Colonic mucosa (tissue), 4 donors: ENCODE measurements around the gene ROMO1. TPM values are rescaled to one million over a fixed set of nuclear protein-coding genes. Genes with fewer than 3 reads are reported as not detected.
"Not testable (repeated sequence)": the region's sequence is repeated elsewhere in the genome, so short reads cannot be mapped to it uniquely, and the experiment has no call there.

ENCODE experiments used
- DNase-seq: peaks from one replicate; pipeline ENCODE4 v3.0.0-alpha.2; 2020
- H3K27ac ChIP-seq: fragments of 200-600 bp; one replicate; pipeline ENCODE4 v1.8.0; 2021
- H3K27me3 ChIP-seq: fragments of 200-600 bp; one replicate; pipeline ENCODE4 v1.8.0; 2021
- H3K36me3 ChIP-seq: fragments of 200-600 bp; one replicate; pipeline ENCODE4 v1.8.0; 2021
- H3K4me1 ChIP-seq: fragments of 200-600 bp; one replicate; pipeline ENCODE4 v1.8.0; 2021; ENCODE audit warnings: mild to moderate bottlenecking
- H3K4me3 ChIP-seq: fragments of 200-600 bp; one replicate; pipeline ENCODE4 v1.8.0; 2021
- H3K9ac ChIP-seq, 2 donors: one replicate each; pipeline ENCODE4 v1.7.0; 2013; ENCODE audit warnings: control low read depth in 2 of 2, low read depth in 2 of 2, low read length in 2 of 2
- H3K9me3 ChIP-seq: fragments of 200-600 bp; one replicate; pipeline ENCODE4 v1.8.0; 2021
- intact Hi-C: fragments of 100-400 bp; cut with DNase I; formaldehyde crosslinking; loops from one replicate; pipeline ENCODE4 v1.14.1; 2022
- total RNA-seq, 2 donors: library from RNA; stranded (reverse); fragmentation: NEBNext Ultra II Directional in 1 of 2; extraction: Animal tissue kit (Norgen Biotek cat#: 25700) in 1 of 2; gene quantifications; one replicate each; pipeline ENCODE4 v1.2.1, GENCODE V29; 2021
- TF ChIP-seq, protein P1 (sequence below): fragments of 200-600 bp; IDR thresholded peaks from one replicate; pipeline ENCODE4 v1.8.0; 2022; ENCODE audit warnings: antibody characterized with exemption, mild to moderate bottlenecking
- donor health status: healthy.
- donor health status: DM: no; HTN: no; CAD: no.
- donor health status: DM: no; HTN: no; CAD: no.

The ROMO1 gene
- total RNA-seq, 2 donors from 2014 or later: 189 to 268 TPM

DNA sequence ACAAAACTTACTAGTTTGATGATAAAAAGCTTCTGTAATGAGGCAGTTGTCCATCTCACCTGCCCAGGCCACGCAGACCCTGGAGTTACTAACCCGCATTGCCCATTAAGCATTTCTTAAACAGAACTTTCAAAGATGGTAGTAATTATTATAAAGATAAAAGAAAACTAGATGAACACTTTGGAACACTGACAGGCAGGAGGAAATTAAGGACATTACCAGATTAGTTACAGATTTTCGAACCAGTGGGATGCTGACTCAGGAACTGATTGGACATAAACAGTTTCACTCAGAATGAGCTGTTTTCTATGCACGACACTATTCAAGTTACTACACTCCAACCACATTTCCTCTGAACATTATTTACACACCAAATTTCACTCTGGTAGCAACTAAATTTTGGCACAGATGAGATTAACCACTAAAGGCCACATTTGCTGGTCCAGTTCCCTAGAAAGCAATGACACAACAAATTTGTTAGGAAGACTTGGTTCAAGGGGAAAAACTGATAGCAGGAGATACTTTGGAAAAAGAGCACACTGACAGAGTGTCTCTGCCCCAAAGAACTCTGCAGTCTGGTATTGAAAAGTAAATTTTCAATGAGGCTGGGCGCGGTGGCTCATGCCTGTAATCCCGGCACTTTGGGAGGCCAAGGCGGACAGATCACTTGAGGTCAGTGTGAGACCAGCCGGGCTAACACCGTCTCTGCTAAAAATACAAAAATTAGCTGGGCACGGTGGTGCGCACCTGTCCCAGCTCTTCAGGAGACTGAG lies 3.0 kb downstream of the ROMO1 start:
- H3K36me3 ChIP-seq: peaks cover 28% of the 10 kb centered on the region
- H3K27ac ChIP-seq: no peak overlapping the region
- DNase-seq: no peak
- no peak overlapping the region for H3K9ac ChIP-seq
- no peaks in the 10 kb centered on the region for H3K9me3 ChIP-seq
- intact Hi-C loops: loop anchor here (10.0 kb wide), 1 partner anchor 237 kb away; no protein-coding TSS in a partner anchor
- no peaks in the 10 kb centered on the region for H3K27me3 ChIP-seq
- no peaks in the 10 kb centered on the region for H3K4me1 ChIP-seq
- H3K4me3 ChIP-seq: no peak overlapping the region
- TF ChIP-seq, protein P1, sequence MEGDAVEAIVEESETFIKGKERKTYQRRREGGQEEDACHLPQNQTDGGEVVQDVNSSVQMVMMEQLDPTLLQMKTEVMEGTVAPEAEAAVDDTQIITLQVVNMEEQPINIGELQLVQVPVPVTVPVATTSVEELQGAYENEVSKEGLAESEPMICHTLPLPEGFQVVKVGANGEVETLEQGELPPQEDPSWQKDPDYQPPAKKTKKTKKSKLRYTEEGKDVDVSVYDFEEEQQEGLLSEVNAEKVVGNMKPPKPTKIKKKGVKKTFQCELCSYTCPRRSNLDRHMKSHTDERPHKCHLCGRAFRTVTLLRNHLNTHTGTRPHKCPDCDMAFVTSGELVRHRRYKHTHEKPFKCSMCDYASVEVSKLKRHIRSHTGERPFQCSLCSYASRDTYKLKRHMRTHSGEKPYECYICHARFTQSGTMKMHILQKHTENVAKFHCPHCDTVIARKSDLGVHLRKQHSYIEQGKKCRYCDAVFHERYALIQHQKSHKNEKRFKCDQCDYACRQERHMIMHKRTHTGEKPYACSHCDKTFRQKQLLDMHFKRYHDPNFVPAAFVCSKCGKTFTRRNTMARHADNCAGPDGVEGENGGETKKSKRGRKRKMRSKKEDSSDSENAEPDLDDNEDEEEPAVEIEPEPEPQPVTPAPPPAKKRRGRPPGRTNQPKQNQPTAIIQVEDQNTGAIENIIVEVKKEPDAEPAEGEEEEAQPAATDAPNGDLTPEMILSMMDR: no peak

DNA sequence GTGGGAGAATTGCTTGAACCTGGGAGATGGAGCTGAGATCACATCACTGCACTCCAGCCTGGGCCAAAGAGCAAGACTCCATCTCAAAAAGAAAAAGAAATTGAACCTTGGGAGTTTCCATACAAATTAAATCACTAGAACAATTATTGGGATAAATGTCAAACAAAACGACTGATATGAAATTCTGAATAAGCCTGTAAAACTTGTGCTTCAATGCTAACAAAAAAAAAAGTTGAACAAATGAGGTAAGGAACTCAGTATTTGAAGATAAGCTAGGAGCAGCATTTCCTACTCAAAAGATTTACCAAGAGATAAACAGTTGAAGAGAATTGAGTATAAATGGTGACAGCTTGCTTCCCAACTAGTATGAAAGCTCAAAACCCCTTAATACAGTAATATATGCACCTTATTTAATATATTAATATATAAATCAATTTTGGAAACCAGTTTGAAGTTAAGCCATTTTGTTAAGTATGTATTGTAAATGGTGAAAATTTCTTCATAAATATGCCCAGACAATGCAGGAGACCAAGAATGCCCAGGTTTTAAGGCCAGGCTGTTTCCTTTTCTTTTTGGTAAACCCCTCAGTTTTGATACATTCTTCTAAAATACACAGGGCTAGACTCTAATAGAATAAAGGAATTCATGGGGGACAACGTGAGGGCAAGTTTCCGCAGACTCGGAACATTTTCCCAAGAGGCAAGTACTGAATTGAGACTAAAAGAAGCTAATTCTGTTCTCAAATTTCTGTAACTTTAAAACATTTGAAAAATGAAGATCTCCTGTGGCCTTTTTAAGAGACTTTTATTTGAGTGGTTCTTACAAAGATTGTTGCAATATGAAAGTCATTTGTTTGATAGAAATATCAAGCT lies 3.9 kb downstream of the ROMO1 start:
- Histone ChIP-seq H3K4me3 (no peak overlapping the region), H3K27me3 (no peaks in the 10 kb centered on the region), H3K9ac (no peak overlapping the region), H3K27ac (no peak overlapping the region), H3K4me1 (no peaks in the 10 kb centered on the region), H3K36me3 (peaks cover 28% of the 10 kb centered on the region), H3K9me3 (no peaks in the 10 kb centered on the region)
- no peak for DNase-seq
- TF ChIP-seq, protein P1: no peak
- intact Hi-C loops: loop anchor here (10.0 kb wide), 1 partner anchor 238 kb away; no protein-coding TSS in a partner anchor

DNA sequence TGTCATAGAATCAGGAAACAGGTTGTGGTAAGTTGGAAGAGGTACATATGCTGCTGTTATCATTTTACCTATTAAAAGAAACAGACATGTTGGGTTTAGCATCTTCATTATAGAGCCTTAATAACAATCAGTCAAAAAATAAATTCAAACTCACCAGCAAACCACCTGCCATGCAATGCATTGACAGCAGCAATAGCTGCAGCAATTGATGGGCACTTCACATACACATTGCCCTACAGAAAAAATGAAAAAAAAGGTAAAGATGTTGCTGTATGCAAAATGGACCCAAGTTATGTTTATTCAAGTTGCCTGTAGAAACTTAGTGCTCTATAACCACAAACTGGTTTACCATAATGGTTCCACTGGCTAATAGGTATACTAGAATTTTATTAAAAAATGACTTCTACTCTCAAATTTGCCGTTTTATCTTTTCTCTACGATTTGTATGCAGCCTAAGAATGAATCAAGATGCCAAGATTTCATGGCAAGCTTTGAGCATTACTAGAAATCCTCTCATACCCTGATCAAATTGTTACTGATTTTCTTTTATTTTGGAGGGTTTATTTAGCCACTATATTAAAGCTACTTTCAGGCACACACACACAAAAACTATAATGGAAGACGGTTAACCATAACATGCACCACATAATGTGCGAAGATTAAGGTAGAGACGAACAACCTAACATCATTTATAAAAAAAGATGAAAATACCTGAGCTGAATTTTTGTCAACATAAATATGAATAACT lies 5.5 kb downstream of the ROMO1 start:
- Histone ChIP-seq H3K9ac (no peak overlapping the region), H3K36me3 (peaks cover 40% of the 10 kb centered on the region), H3K27ac (no peak overlapping the region), H3K4me1 (no peaks in the 10 kb centered on the region), H3K4me3 (no peak overlapping the region), H3K27me3 (no peaks in the 10 kb centered on the region), H3K9me3 (no peaks in the 10 kb centered on the region)
- intact Hi-C loops: loop anchor here (10.0 kb wide), 1 partner anchor 240 kb away; no protein-coding TSS in a partner anchor
- TF ChIP-seq, protein P1: no peak
- no peak for DNase-seq

DNA sequence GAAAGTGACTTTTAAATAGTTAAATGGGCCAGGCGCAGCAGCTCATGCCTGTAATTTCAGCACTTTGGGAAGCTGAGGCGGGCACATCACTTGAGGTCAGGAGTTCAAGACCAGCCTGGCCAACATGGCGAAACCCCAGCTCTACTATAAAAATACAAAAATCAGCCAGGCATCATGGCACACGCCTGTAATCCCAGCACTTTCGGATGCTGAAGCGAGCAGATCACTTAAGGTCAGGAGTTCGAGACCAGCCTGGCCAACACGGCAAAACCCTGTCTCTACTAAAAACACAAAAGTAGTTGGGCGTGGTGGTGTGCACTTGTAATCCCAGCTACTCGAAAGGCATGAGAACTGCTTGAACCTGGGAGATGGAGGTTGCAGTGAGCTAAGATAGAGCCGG lies 6.7 kb downstream of the ROMO1 start:
- H3K9me3 ChIP-seq, H3K27ac ChIP-seq, H3K9ac ChIP-seq, H3K4me1 ChIP-seq, DNase-seq, H3K4me3 ChIP-seq, H3K27me3 ChIP-seq: not testable (repeated sequence)
- peaks cover 50% of the 10 kb centered on the region for H3K36me3 ChIP-seq
- intact Hi-C loops: loop anchor here (10.0 kb wide), 1 partner anchor 241 kb away; no protein-coding TSS in a partner anchor

DNA sequence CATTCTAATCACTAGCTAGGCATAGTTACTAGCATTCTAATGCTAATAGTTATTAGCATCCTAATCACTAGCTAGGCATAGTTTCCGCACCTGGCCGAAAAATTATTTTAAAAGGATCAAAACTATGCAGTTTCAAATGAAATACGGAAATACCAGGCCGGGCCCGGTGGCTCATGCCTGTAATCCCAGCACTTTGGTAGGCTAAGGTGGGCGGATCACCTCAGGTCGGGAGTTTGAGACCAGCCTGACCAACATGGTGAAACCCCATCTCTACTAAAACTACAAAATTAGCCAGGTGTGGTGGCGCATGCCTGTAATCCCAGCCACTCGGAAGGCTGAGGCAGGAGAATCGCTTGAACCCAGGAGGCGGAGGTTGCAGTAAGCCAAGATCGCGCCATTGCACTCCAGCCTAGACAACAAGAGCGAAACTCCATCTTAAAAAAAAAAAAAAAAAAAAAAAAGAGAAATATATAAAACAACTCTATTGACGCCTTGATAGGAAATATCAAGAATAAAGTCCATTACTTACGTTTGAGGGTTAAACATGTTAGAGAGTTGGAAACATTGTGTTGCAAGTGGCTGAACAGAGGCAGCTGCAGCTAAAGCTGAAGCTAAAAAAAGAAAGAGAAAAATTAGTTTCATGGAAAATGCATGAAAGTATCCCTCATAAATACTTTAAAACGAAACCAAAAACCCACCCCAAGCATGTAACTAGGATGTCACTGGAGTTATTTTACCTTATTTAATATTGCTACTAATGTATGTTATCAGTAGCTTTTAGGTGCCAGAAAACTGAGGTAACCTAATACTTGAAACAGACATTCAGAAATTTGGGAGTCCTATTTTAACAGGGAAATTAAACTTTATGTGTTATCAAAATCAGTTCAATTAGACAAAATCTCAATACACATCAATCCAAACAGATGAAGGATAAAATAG lies 7.7 kb downstream of the ROMO1 start:
- H3K36me3 ChIP-seq: peaks cover 57% of the 10 kb centered on the region
- H3K4me1 ChIP-seq, H3K4me3 ChIP-seq, H3K9me3 ChIP-seq, H3K9ac ChIP-seq, H3K27me3 ChIP-seq, DNase-seq, H3K27ac ChIP-seq: not testable (repeated sequence)
- intact Hi-C loops: loop anchor here (10.0 kb wide), 1 partner anchor 242 kb away; no protein-coding TSS in a partner anchor
